Caco-2 (cell line): ENCODE measurements around the gene SLC1A1. TPM values are rescaled to one million over a fixed set of nuclear protein-coding genes. Genes with fewer than 3 reads are reported as not detected.
A peak's percentile ranks its signal among the peaks of the same experiment; 100 is the strongest.

Source experiments
- BruUV-seq: library from RNA; stranded (reverse); fragments of 400-500 nt; replicated peaks from 2 replicates; lab custom pipeline; 2021; lab: Mats Ljungman, UMichigan
- CTCF ChIA-PET: fragments of 300-600 bp; sonication (Branson Sonifier 250); formaldehyde crosslinking; loops from one replicate; lab custom pipeline; 2022; ENCODE audit warnings: antibody characterized with exemption; lab: Charles Lee
- POLR2A ChIA-PET: fragments of 300-600 bp; sonication (Branson Sonifier 250); formaldehyde crosslinking; loops from one replicate; lab custom pipeline; 2022; ENCODE audit warnings: antibody characterized with exemption; lab: Charles Lee
- DNase-seq, 2 experiments: peaks; one replicate each; pipeline versions ENCODE4 v3.0.0 to v3.0.0-alpha.2; 2020 to 2022
- H3K27me3 ChIP-seq: replicated peaks from 2 replicates; pipeline ENCODE4 v1.6.0; 2011; ENCODE audit warnings: low read length; ENCODE audit not compliant: control insufficient read depth, insufficient read depth
- H3K36me3 ChIP-seq: 2 replicates; pipeline ENCODE4 v1.5.1; 2011; ENCODE audit warnings: low read length; ENCODE audit not compliant: control insufficient read depth, insufficient read depth
- H3K4me1 ChIP-seq: fragments of 250-450 bp; sonication (Bioruptor Pico); 2 replicates; pipeline ENCODE4 v1.5.1; 2020; ENCODE audit warnings: mild to moderate bottlenecking
- H3K4me3 ChIP-seq: 2 replicates; pipeline ENCODE4 v1.5.1; 2011; ENCODE audit warnings: low read depth, mild to moderate bottlenecking, control low read depth, low read length
- H3K9me3 ChIP-seq: fragments of 250-450 bp; sonication (Bioruptor Pico); 2 replicates; pipeline ENCODE4 v1.5.1; 2020; ENCODE audit warnings: mild to moderate bottlenecking, moderate library complexity
- H3K27ac Mint-ChIP-seq: one replicate; pipeline ENCODE4 v1.8.0; 2022; ENCODE audit warnings: mixed read lengths; ENCODE audit not compliant: unreplicated experiment
- H3K27me3 Mint-ChIP-seq: one replicate; pipeline ENCODE4 v1.8.0; 2022; ENCODE audit warnings: mixed read lengths; ENCODE audit not compliant: insufficient read depth, unreplicated experiment
- H3K36me3 Mint-ChIP-seq: one replicate; pipeline ENCODE4 v1.8.0; 2022; ENCODE audit warnings: mild to moderate bottlenecking, mixed read lengths; ENCODE audit not compliant: insufficient read depth, unreplicated experiment
- H3K4me1 Mint-ChIP-seq: one replicate; pipeline ENCODE4 v1.8.0; 2022; ENCODE audit warnings: low read depth, mixed read lengths; ENCODE audit not compliant: unreplicated experiment
- H3K4me3 Mint-ChIP-seq: one replicate; pipeline ENCODE4 v1.8.0; 2022; ENCODE audit warnings: mild to moderate bottlenecking, moderate library complexity, mixed read lengths; ENCODE audit not compliant: unreplicated experiment
- H3K9me3 Mint-ChIP-seq: one replicate; pipeline ENCODE4 v1.8.0; 2022; ENCODE audit warnings: mixed read lengths; ENCODE audit not compliant: unreplicated experiment
- CTCF ChIP-seq, 2 experiments: fragments of 200-600 bp in 1 of 2; IDR thresholded peaks; 1 replicate in 1 of 2; 2 replicates in 1 of 2; pipeline versions ENCODE4 v1.5.1 to v1.8.0; 2011 to 2022; ENCODE audit warnings: antibody characterized with exemption in 1 of 2, control low read depth in 1 of 2, inconsistent platforms in 1 of 2, low read depth in 1 of 2, low read length in 1 of 2, mild to moderate bottlenecking in 1 of 2, moderate library complexity in 1 of 2; ENCODE audit not compliant: insufficient read depth in 1 of 2, severe bottlenecking in 1 of 2, unreplicated experiment in 1 of 2
- intact Hi-C: fragments of 100-400 bp; cut with micrococcal nuclease; formaldehyde crosslinking; loops from one replicate; pipeline ENCODE4 v1.10.0; 2022; ENCODE audit not compliant: unreplicated experiment
- total RNA-seq: library from RNA; stranded (reverse); gene quantifications from 2 replicates; pipeline ENCODE4 v1.2.3, GENCODE V29; 2022

The SLC1A1 gene
- total RNA-seq, 1 experiment from 2014 or later, result 53.1 TPM

DNA sequence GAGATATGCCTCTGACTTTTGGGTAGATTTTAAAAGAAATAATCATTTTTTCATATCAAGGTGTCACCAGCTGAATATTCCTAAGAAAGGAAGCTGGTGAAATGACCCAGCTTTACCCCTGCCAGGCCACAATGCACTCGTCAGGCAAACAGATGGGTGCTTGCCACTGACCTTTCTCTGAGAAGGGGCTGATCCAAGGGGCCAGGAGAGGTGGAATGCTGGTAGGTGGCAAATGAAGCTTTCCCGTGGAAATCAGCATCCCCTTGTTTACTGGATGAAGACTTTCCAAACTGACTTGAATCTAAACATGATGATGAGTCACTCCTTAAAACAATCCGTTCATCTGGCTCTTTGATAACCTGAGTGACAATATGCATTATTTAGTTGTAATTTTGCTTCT lies 127.5 kb downstream of the SLC1A1 start:
- Histone ChIP-seq H3K4me3 (no peak overlapping the region), H3K27me3 (no peaks in the 10 kb centered on the region), H3K9me3 (no peaks in the 10 kb centered on the region), H3K36me3 (no peaks in the 10 kb centered on the region), H3K4me1 (no peaks in the 10 kb centered on the region; the same call in 1 of the 2 replicates)
- ChIA-PET POLR2A (no interaction called here), CTCF (no interaction called here)
- intact Hi-C loops, result no loop called here
- Mint-ChIP-seq H3K4me3 (no peak overlapping the region), H3K27ac (no peak overlapping the region), H3K4me1 (peaks cover 13% of the 10 kb centered on the region), H3K27me3 (no peaks in the 10 kb centered on the region), H3K9me3 (no peaks in the 10 kb centered on the region), H3K36me3 (no peaks in the 10 kb centered on the region)
- no peak for TF ChIP-seq CTCF (IDR thresholded peaks at IDR 0.05; ENCODE audit: insufficient read depth in 1 of 2, low read depth in 1 of 2, low read length in 1 of 2, severe bottlenecking in 1 of 2, unreplicated experiment in 1 of 2)
- no TSS peak for BruUV-seq
- DNase-seq, result no peak

- Mint-ChIP-seq H3K4me3 (no peak overlapping the region), H3K36me3 (no peaks in the 10 kb centered on the region), H3K4me1 (peaks cover 13% of the 10 kb centered on the region), H3K27me3 (no peaks in the 10 kb centered on the region), H3K27ac (no peak overlapping the region), H3K9me3 (no peaks in the 10 kb centered on the region)
- no peak for TF ChIP-seq CTCF (IDR thresholded peaks at IDR 0.05; ENCODE audit: insufficient read depth in 1 of 2, low read depth in 1 of 2, low read length in 1 of 2, severe bottlenecking in 1 of 2, unreplicated experiment in 1 of 2)
- no peak for DNase-seq
- ChIA-PET CTCF (no interaction called here), POLR2A (no interaction called here)
- intact Hi-C loops, result no loop called here
- no peaks in the 10 kb centered on the region for H3K36me3 ChIP-seq
- H3K27me3 ChIP-seq, result no peaks in the 10 kb centered on the region
- H3K4me3 ChIP-seq, result no peak overlapping the region
- no TSS peak for BruUV-seq
- H3K9me3 ChIP-seq, result no peaks in the 10 kb centered on the region
- H3K4me1 ChIP-seq, result no peaks in the 10 kb centered on the region; the same call in 1 of the 2 replicates
Observed at GRCh38 chr9:4618700-4619099, 128.4 kb downstream of the SLC1A1 start.

DNA sequence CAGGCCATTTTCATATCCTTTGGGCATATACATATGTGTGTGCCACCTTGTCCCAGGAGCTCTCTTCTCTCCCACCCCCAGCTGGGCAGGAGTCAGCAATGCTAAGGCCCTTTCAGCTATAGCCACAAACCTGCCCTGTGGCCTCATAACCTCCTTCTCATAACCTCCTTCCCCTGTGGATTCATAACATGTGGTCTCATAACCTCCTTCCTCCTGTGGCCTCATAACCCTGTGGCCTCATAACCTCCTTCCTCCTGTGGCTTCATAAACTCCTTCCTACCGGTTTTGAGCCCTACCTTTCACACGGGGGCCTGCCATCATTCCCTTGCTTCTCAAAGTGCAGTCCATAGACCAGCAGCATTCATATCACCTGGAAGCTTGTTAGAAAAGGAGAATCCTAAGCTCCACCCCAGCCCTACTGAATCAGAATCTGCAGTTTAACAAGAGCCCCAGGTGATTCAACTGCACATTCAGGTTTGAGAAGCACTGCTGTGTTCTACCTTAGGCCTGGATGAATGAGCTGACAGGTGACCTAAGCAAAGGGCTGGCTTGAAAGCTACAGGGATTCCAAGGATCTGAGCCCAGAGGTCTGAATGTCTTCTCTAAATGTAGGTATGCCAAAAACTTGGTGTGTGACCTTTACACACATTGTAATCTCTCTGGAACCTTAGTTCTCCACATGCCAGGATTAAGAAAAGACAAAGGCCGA lies 129.9 kb downstream of the SLC1A1 start:
- CTCF ChIA-PET, result no interaction called here
- Histone ChIP-seq H3K27me3 (no peaks in the 10 kb centered on the region), H3K4me3 (no peak overlapping the region), H3K9me3 (no peaks in the 10 kb centered on the region), H3K36me3 (no peaks in the 10 kb centered on the region), H3K4me1 (no peaks in the 10 kb centered on the region; the same call in 1 of the 2 replicates)
- no peak for TF ChIP-seq CTCF (IDR thresholded peaks at IDR 0.05; ENCODE audit: insufficient read depth in 1 of 2, low read depth in 1 of 2, low read length in 1 of 2, severe bottlenecking in 1 of 2, unreplicated experiment in 1 of 2)
- intact Hi-C loops, result no loop called here
- BruUV-seq, result no TSS peak
- H3K27me3 Mint-ChIP-seq, result no peaks in the 10 kb centered on the region
- no peaks in the 10 kb centered on the region for H3K9me3 Mint-ChIP-seq
- H3K36me3 Mint-ChIP-seq, result no peaks in the 10 kb centered on the region
- POLR2A ChIA-PET, result no interaction called here
- DNase-seq, result peak in 1 of 2 experiments; percentile 9
- H3K27ac Mint-ChIP-seq, result peak overlapping the region; percentile 14
- peaks cover 7% of the 10 kb centered on the region for H3K4me1 Mint-ChIP-seq
- no peak overlapping the region for H3K4me3 Mint-ChIP-seq
